Muscle of back (tissue), 13 donors: ENCODE results near the gene NFAM1. TPM values are rescaled to one million over a fixed set of nuclear protein-coding genes. Genes with fewer than 3 reads are reported as not detected.
A peak's percentile ranks its signal among the peaks of the same experiment; 100 is the strongest.

Experiments
- DNase-seq, 3 donors: peaks; one replicate each; pipeline versions ENCODE4 v3.0.0 to v3.0.0-alpha.2; 2013
- long read RNA-seq, 9 donors: transcript quantifications; one replicate each; lab custom pipeline, GENCODE V29; 2026
- polyA plus RNA-seq, 10 donors: library from polyadenylated mRNA; unstranded; fragments of 120-200 nt; gene quantifications; one replicate each; pipeline ENCODE4 v1.2.1, GENCODE V29; 2013; ENCODE audit not compliant: insufficient read length in 10 of 10

The NFAM1 gene, protein sequence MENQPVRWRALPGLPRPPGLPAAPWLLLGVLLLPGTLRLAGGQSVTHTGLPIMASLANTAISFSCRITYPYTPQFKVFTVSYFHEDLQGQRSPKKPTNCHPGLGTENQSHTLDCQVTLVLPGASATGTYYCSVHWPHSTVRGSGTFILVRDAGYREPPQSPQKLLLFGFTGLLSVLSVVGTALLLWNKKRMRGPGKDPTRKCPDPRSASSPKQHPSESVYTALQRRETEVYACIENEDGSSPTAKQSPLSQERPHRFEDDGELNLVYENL
- polyA plus RNA-seq = 1 to 10 TPM in 2 of 10 donors, under 1 TPM in 8; 0.35 to 1.2 (median 0.88) TPM
- long read RNA-seq, donor 1 = 0 reads
- long read RNA-seq, donor 2 = 0 reads
- long read RNA-seq, donor 3 = 0 reads
- long read RNA-seq, donor 4 = 0 reads
- long read RNA-seq, donor 5, full-length matches to known transcripts = 1 of 1 reads
- long read RNA-seq, donor 5, partial matches to known transcripts = 0 of 1 reads
- long read RNA-seq, donor 5, other reads (novel, unspliced or antisense) = 0 of 1 reads
- long read RNA-seq, donor 6 = 0 reads
- long read RNA-seq, donor 7 = 0 reads
- long read RNA-seq, donor 8 = 0 reads
- long read RNA-seq, donor 9 = 0 reads

DNA sequence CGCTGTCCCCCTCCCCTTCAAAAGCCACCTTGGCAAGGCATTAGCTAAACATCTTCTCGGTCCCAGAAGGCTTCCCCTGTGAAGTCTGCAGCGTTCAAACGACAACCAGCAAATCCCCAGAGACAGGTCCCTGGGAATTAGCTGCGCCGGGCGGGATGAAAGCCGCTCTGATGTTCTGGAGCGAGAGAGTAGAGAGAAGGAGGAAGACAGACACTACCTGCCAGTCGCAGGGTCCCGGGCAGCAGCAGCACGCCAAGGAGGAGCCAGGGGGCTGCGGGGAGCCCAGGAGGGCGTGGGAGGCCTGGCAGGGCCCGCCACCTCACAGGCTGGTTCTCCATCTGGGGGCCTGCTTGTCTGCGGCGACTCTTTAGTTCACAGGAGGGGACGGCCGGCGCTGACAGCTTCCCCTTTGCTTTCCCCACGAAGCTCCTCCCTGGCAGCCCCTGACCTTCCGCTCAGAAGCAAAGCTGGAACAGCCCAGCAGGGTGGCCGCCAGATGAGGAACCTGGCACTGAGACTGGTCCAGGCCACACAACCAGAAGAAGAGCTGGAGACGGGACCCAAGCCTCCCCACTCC, at the start of gene NFAM1:
Gene NFAM1 (minus strand): TSS at position 384 of the 577 bp plus-strand sequence. CDS start 46 bp downstream, at position 338.
- DNase-seq = peak in 1 of 3 donors; percentile 56

DNA sequence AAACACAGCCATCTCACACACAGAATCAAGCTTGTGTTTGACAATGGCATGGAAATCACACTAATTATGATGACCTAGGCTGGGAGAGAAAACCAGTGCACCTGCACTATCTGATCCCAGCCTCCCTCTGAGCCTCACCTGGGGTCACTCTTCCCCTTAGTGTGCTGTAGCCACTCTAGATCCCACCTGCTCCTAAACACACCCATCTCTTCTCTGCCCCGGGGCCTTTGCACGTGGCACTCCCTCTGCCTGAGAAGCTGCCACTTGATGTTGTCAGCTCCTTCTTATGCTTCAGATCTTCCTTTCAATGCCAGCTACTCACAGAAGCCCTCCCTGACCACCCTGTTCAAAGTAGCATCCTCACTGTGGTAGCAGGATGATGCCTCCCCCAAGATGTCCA, 42.9 kb upstream of the NFAM1 start:
- no peak for DNase-seq

DNA sequence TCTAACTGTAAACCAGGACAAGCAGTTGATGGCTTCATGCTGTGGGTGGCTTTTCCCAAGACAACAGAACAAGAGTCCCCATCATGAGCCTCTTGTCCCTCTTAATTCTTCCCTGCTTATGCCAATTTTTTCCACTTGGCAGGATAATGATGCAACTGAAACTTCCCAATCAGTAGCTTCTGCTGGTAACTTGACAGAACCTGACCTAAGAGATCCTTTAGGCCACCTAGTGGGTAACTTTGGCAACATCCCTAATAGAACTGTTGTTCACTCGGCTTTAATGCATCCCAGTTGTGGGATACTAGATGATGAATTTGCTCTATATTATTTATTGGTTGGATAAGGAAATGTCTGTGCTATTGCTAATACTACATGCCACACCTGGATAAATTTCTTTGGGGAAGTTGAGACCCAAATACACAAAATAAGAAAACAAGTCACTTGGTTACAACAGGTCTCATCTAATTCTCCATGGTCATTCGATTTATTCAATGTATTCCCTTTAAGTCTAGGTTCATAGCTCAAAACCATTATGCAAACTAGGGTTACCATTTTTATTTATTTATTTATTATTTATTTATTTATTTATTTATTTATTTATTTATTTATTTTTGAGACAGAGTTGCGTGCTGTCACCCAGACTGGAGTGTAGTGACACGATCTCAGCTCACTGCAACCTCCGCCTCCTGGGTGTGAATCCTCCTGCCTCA, 41.4 kb upstream of the NFAM1 start:
- peak; percentile 24 to 52 (median 31) for DNase-seq

DNA sequence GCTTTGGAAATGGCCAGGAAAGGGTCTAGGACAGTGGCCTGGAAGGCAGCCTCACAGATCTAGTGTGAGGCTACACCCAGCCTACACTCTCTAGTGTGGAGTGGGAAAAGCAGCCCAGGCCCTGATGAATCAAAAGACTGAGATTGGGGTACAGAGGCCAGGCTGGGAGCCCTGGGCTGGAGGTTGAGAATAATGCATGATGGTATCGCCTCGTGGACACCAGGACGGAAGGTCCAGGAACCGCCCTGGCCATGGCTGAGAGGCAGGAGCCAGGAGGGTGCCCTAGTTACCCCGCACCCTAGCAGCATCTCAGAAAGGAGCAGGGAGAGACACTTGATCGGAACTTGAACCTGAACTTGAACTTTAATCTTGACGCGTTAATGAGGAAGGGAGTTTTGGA, 40.5 kb upstream of the NFAM1 start:
- no peak for DNase-seq

DNA sequence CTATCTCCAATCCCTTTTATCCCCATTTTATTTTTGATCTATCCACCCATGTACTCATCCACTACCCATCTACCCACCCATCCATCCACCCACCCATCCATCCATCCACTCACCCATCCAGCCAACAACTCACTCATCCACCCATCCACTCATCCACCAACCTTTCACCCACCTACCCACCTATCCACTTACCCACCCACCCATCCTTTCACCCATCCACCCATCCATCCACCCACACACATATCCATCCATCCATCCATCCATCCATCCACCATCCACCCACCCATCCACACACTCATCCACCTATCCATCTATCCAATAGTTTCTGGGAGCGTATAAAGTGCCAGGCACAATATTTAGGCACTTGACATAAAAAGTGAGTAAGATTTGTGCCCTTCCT, 39.2 kb upstream of the NFAM1 start:
- no peak for DNase-seq

DNA sequence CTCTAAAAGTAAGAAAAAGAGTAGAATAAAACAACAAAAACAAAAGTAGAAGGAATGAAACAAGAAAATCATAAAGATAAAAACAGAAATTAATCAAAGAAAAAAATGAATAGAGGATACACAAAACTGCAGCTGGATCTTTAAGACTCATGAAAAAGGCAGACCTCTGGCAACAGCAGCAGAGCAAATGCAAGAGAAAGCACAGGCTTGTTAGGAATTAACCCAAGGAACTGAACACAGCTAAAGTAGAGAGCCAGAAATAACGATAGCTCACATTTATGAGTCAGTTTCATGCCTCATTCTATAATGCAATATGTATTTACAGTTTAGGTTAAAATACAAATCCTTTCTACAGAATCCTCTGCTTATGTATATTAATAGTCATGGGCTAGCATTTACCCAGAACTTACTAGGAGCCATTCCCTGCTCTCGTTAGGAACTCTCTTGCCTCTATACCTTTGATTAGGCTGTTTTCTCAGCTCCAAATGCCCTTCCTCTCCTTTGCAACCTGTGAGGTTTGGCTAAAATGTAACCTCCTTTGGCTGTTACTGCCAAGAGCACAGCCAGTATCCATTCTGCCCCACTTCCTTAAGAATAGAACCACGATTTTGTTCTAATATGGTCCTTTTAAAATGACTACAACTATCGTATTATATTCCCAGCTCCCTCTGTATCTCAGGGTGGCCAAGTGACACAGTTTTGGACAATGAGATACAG, 38.3 kb upstream of the NFAM1 start:
- peak in 1 of 3 donors; percentile 24 for DNase-seq

DNA sequence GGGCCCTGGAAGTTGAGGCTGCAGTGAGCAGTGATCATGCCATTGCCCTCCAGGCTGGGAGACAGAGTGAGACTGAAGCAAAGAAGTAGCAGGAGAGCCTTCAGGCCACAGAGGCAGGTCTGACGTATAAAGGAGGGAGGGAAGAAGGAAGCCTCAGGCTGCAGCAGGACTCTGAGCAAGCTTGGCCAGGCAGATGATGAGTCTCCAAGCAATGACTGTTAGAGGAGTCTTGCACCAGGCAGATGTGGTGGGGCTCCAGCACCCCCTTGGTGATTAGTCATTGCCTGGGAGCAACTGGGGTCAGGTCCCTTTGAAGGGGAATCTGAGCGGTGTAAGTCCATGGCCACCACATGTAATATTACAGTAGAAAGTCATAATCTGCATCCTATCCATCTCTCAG, 36.6 kb upstream of the NFAM1 start:
- DNase-seq = no peak

DNA sequence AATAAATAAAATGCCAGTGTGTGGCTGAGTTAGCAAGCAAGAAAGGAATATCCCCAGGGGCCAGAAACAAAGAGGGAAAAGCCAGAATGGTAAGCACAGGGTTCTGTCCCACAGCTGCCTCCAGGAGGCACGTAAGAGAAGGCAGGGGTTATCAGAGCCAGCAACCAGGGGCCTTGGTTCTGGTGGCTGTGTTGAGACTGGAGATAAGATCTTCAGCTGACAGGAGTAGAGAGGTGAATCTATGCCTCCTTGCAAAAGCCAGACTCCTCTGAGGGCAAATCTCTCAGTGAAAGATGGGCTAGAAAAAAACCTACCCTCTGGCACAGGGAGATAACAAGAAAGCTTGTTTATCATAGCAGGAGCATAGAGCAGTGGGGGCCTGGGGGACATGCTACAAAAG, 29.8 kb upstream of the NFAM1 start:
- DNase-seq = no peak

DNA sequence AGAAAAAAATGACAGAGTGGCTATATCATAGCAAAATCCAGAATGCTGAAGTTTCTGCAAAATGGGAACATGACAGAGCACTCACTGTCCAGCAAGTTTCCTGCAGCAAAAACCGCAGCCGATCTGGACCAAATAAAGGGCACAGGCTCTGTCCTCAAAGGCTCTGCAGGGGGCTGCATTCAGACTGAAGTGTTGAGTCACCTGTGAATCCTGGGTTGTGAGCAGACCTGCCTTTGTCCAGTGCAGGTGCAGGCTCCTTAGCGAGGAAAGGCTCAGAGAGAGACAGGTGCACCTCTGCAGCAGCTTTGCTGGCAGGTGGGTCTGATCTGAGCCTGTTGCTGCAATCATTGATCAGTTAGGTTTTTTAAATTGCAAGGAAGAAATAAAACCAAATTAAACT, 29.3 kb upstream of the NFAM1 start:
- no peak for DNase-seq

DNA sequence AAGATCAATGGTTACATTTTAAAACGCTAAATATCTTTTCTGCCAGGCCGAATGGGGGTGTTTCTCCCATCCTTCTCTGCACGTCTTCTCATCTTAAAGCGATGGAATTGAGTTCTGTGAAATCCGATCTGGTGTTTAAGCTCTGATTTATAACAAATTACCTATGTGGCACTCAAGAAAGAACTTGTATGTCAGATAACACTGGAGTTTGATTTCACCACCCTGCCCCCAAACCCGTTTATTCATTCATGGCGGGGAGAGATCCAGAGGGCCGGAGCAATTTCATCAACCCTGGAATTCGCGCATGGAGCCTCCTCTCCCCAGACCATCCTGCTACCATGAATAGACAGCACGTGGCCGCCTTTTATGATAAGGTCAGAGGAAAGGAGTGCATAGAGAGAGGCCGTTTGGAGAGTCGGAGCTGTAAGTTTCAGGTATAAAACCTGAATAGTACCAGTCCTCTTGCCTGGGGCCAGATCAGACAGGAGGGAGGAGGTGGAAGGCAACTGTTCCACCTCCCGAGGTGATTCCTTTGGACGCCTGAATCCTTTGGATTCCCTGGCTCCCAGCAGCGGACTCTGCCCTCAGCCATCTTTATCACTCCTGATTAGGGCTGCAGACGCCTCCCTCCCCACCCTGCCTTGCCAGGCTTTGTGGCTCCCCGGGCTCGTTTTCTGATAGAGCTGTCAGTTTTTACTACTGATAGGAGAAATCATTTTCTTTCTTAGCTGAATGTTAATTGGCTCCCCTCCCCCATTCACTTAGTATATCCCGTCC, 27.3 kb upstream of the NFAM1 start:
- no peak for DNase-seq

DNA sequence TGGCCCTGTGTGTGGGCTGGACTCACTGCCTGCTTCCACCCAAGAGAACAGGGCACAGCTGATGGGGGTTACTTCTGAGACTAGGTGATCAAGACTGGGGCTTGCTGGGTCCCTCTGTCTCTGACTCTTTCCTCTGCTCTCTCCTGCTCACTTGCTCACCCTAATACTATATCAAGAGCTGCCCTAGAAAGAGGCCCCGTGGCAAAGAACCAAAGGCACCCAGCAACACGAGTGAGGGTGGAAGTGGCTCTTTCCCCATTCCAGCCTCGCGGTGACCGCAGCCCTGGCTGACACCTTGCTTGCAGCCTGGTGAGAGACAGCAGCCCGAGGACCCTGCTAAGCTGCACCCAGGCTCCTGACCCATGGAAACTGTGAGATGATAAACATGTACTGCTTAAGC, 20.7 kb upstream of the NFAM1 start:
- DNase-seq = no peak

DNA sequence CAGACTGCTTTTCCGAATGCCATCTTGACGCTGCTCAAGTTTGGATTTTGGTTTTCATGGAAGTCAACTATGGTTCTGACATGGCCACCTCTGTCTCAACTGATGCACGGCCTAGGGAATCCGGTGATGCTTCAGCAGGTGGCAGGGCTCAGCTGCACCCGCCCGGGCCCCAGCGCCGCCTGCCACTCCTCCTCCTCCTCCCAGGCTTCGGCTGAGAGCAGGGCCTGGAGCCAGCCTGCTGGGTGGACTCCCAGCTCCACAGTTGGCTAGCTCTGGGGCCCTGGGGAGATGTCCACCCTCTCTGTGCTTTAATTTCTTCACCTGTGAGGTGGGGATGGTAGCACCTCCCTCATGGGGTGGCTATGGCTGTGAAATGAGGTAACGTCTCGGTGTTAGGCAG, 20.3 kb upstream of the NFAM1 start:
- DNase-seq = no peak

DNA sequence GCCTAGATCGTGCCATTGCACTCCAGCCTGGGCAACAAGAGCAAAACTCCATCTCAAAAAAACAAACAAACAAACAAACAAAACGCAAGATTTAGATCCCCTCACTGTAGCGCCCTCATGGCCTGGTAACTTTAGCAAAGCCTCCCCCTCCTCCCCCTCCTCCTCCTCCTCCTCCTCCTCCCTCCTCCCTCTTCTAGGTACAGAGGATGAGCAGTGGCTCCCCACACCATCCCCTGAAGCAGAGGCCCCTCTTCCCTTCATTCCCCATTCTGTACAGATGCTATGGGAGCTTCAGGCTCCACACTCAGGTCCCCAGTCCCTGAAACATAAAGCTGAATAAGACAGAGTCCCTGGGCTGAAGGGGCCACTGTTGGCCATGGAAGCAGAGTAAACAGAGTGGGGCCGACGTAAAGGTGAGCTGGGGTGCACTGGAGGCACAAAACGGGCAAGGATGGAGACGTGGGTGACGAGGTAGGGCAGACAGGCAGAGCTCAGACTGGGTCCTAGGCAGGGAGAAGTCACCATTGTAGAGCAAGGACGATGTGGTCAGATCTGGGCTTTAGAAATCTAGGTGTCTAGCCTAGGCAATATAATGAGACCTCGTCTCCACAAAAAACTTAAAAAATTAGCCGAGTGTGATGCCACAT, 19.4 kb upstream of the NFAM1 start:
- DNase-seq = no peak

DNA sequence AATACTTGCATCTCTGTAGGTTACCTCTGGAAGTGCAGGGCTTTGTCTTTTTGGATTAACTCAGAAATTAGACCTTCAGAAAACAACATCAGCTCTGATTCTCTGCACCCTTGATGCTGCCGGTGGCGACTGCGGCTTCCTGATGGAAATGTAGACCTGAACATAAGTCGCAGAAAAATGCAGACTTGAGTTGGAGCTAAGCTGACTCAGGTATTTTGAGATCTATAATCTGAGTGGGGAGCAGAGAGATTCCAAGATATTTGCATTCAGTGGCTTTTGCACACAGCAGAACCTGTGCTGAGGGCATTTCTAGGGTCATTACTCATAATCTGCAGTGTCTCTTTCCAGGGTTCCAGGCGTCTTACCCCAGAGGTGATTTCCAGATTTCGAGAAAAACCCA, 18.7 kb upstream of the NFAM1 start:
- no peak for DNase-seq

DNA sequence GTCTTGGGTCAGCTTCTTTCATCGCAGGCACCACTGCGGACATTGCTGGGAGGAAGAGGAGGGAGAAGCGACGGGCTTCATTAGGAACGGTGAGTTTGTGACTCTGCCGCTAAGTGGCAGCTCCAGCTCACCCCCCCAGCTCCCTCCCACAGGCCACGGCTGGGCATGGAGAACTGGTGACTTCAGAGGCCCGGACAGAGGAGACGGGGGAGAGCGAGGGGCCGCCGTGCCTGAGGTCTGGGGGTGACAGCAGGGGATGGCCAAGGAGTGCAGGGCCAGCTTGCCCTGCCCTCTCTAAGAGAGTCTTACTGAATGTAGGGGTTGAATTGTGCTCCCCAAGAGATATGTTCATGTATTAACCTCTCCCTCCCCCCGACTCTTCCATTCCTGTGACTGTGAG, 13.9 kb upstream of the NFAM1 start:
- DNase-seq = no peak

DNA sequence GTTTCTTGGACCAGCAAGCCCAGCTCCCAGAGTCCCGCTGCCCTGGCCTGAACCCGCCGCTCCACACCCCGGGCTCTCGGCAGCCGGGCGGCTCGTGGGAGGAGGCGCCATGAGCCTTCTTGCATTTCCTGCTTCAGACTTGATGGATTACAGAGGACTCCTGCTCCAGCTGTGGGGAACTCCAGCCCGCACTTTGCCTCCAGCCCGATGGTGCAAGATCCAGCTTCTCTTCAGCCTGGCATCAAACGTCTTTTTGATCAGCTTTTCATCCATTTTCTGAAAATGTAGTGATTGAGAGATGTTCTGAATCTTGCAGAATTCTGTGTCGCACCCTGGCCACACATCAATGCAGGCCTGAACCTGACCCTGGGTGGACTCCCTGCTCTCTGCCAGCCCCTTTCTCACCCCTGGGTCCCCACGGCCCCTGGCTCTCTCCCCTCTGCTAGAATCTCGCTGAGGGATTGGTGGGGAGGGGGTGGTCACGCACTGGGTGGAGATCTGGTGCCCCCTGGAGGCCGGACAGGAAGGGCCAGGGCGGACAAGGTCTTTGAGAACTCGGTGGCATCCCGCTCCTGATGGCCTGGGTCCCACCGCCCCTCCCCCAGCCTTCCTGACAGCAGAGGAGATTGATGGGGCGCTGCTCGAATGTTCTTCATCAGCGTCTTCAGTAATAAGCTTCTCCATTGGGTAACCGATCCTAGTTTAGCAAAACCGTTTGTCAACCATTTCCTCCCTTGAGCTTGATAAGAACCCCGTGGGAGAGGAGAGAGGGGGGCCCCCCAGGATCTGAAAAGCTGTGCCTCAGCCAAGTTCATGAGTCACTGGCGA, 12.1 kb upstream of the NFAM1 start:
- DNase-seq = peak; percentile 79 to 93 (median 82)

DNA sequence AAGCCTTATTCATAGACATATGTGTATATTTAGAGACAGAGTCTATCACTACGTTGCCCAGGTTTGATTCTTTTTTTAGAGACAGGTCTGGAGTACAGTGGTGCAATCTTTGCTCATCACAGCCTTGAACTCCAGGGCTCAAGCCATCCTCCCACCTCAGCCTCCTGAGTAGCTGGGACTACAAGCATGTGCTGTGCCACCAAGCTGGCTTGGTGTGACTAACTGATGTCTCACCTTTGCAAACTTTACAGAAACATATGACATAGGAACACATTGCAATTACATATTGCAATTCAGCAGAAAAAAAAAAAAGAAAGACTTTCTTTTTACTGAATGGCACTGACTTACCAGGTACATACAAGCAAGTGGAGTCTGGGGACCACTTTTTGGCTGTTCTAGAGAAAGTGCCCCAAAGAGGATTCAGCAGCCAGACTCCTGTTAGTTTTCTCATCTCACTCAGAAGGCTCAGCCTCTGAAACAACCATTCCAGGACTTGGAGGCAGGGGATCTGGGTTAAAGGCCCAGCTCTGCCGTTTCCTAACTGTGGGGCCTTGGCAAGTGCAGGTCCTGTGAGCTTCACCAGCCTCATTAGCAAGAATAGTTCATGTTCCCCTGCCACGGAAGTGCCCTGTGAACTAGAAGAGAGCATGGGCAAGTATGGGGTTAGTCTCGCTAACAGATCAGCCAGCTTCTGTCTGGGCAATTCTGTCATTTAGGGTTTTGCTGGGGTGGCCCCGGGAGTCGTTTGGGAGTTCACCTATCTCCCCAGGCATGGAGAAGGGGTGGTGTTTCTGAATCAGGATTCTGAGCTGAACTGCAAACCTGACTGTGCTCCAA, 11.3 kb upstream of the NFAM1 start:
- DNase-seq = no peak

DNA sequence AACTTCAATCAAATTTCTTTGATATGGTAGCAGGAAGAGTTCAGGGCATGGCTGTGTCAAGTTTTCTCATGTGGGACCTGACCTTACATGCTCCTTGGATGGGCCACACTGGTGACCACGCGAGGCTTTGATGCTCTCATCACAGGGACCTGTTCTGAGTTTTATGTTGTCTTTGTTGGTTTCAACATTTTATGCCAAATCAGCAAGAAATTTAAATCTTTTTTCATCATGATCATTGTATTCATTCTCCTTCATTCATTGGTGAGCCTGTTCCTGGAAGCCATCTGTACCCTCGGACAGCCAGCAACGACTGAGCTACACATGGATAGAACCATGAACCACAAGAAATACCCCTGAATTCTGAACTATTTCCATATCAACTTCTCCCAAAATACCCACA, 10.5 kb upstream of the NFAM1 start:
- no peak for DNase-seq

DNA sequence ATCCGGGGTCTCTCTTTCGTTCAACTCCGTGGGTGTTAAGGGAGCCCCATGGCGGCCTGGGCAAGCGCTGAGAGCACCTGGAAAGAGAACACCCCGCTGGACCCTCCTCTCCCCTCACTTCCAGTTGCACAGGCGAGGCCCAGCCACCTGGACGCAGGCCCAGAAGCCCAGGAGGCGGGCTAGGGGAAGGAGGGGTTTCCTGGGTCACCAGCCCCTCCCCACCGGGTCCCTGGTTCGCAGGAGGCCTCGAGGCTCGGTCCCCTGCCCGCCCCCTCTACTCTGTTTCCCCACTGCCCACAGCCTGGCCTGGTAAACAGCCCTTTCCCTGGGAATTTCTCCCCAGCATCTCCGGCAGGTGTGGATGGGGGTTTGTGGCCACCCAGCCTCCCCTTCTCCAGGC, 8.5 kb upstream of the NFAM1 start:
- no peak for DNase-seq
